A204.1 (cell line): ENCODE measurements around the gene TAF3.
"Not testable (repeated sequence)": the region's sequence is repeated elsewhere in the genome, so short reads cannot be mapped to it uniquely, and the experiment has no call there.

Experiments
- FAIRE-seq: peaks from 2 replicates; lab custom pipeline; 2012; peaks lifted over from hg19 to GRCh38; lab: Jason Lieb, UNC

The TAF3 gene

GRCh38 chr10:7811000-7811399, 7.3 kb upstream of the TAF3 start:
- no peak for FAIRE-seq

- not testable (repeated sequence) for FAIRE-seq
Measured at GRCh38 chr10:7811743-7812142, 6.6 kb upstream of the TAF3 start.

- no peak for FAIRE-seq
Measured at GRCh38 chr10:7813481-7813880, 4.8 kb upstream of the TAF3 start.

DNA sequence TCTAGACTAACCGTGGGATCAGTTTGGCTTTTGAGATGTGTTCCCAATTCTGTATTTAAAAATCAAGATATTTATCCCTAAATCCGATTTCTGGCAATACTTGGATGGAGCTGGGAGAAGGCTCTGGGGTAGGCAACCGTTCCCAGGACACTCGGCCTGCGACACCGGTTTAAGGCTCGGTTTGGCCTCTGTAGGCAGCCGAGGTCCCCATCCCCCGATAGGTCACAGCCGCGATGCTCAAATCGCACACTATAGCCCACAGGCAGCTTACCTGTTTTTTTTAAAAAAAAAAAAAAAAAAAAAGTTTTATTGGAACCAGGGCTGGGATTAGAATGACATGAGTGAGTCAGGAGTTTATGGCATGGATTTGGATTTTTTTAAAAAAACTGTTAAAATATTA, 729 bp upstream of the TAF3 start:
- no peak for FAIRE-seq

DNA sequence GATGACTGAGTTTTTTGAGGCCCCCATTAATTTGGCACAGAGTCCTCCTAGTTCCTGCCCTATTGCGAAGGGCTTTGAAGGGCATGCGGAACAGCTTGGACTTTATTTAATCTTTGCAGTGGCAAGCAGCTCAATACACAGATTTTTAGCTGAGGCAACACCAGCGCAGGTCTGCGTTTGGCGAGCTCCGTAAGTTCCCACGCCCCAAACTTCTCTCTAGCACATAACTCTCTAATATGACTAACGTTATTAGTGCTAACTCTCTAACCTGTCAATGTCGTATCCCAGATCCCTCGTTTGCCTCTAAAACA, 366 bp upstream of the TAF3 start:
- FAIRE-seq: no peak

GRCh38 chr10:7819121-7819460, 786 bp downstream of the TAF3 start:
- FAIRE-seq: no peak

GRCh38 chr10:7824251-7824650, 5.9 kb downstream of the TAF3 start:
- no peak for FAIRE-seq

DNA sequence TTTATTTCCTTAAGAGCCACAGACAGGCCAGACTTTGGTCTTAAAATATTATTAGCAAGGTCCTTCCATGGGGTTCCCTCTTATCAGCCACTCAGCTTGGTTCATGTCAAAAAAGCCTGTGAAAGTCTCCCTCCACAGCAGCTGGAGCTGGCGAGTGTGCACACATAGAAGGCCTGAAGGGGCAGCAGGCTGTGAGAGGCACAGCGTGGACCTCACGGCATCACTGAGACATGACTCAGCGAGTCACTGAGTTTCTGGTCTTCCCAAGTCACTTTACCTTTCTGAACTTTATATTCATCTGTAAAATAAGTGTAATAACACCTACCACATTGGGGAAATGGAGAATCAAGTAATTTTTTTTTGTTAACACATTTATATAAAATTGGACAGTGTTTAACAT, 8.7 kb downstream of the TAF3 start:
- FAIRE-seq: no peak

DNA sequence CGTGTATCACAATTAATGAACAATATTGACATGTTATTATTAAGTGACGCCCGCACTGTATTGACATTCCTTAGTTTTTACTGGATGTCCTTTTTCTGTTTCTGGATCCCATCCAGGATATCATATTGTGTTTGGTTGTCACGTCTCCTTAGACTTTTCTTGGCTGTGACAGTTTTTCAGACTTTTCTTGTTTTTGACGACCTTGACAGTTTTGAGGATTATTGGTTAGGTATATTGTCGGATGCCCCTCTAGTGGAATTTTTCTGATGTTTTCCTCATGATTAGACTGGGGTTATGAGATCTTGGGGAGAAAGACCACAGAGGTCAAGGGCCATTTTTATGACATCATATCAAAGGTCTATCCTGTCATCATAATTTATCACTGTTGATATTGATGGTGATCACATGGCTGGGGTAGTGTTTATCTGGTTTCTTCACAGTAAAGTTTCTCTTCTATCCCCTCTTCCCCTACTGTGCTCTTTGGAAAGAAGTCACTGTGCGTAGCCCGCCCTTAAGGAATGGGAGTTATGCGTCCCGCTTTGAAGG, 11.1 kb downstream of the TAF3 start:
- FAIRE-seq: no peak

- FAIRE-seq: no peak
Measured at GRCh38 chr10:7832060-7832459, 13.8 kb downstream of the TAF3 start.

- FAIRE-seq: no peak
Measured at GRCh38 chr10:7833210-7833609, 14.9 kb downstream of the TAF3 start.

GRCh38 chr10:7834262-7834661, 16.0 kb downstream of the TAF3 start:
- no peak for FAIRE-seq

GRCh38 chr10:7836571-7836970, 18.3 kb downstream of the TAF3 start:
- no peak for FAIRE-seq

DNA sequence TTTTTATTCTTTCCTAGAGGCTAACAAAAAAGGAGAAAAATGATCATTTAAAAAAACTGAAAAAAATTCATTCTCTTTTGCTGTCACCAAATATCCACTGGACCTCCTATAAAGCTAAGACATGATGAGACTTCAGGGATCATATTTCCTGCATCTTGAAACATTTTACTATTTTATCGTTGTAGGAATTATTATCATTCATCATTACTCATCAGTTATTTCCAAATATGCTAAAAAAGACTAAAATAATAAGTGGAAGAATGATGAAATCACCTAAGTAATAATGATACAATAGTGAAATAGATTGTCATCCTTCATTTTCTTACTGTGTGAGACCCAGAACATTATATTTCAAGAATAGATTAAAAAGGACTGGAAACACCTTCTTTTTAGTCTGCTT, 28.3 kb downstream of the TAF3 start:
- FAIRE-seq: no peak

GRCh38 chr10:7853226-7853842, 35.0 kb downstream of the TAF3 start:
- no peak for FAIRE-seq

GRCh38 chr10:7853890-7854289, 35.6 kb downstream of the TAF3 start:
- FAIRE-seq: no peak

GRCh38 chr10:7855205-7855604, 36.9 kb downstream of the TAF3 start:
- FAIRE-seq: no peak

DNA sequence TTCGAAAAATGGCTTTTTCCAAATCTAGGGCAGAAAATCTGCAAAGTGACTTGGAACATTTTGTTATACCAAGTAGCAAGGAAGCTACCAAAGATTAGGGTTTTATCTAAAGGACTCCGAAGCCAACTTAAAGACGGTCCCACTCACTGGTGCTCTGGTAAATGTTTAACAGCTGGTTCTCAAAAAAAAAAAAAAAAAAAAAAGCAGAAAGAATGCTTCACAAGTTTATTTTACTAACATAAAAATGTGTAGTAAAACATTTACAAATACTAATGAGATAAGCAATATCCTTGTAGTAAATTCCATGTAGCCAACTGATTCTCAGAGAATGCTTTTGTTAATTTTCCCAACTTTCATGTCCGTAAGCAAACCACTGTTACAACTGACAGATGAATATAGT, 38.4 kb downstream of the TAF3 start:
- no peak for FAIRE-seq

DNA sequence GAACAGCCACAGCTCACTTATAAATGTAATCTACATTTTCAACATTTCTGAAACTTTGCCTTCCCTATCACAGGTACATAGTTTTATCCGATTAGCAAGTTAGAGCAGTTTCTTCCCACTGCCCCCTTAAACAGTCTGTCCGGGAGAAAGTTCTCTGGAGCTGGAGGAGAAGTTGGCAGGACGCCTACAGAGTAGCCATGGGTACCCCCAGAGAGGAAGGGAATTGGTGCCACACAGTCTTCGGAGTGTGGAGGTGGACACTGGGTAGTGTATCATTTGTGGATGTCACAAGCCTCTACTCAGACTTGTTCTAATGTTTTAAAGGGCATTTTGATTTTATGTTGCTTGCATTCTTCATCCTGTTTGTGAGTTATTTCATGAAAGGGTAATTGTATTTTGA, 39.0 kb downstream of the TAF3 start:
- no peak for FAIRE-seq

GRCh38 chr10:7861509-7862120, 43.3 kb downstream of the TAF3 start:
- FAIRE-seq: no peak

GRCh38 chr10:7862121-7862514, 43.8 kb downstream of the TAF3 start:
- no peak for FAIRE-seq

DNA sequence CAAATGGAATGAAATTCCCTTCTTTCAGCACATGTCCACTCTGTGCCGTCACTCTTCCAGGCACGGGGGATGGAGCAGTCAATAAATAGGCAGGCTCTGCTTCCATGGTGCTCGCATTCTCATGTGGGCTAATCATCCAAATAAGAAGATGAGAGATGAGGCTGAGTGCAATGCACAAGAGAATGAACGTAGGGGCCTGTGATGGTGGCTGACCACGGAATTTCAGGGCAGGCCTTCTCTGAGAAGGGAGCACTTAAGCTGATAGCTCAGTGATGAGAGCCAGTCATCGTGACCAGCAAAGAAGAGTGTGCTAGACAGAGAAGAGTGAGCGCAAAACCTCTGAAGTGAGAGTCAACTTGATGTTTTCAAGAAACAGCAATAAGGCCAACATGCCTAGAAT, 47.9 kb downstream of the TAF3 start:
- FAIRE-seq: no peak

GRCh38 chr10:7872041-7872442, 53.7 kb downstream of the TAF3 start:
- peak; percentile 94 for FAIRE-seq

GRCh38 chr10:7874864-7875263, 56.6 kb downstream of the TAF3 start:
- FAIRE-seq: no peak
